Heart right ventricle (tissue), 16 donors: ENCODE results near the gene SP2. TPM values are rescaled to one million over a fixed set of nuclear protein-coding genes. Genes with fewer than 3 reads are reported as not detected.

ENCODE experiments used
- ATAC-seq, 8 donors: fragments of 200-7000 bp; cut with Tn5 transposase; one replicate each; pipeline ENCODE4 v1.9.1; 2020; ENCODE audit warnings: mild to moderate bottlenecking in 8 of 8, moderate library complexity in 8 of 8, moderate number of reproducible peaks in 1 of 8
- DNase-seq, 2 donors: peaks; one replicate each; pipeline ENCODE4 v3.0.0-alpha.2; 2020
- H3K27ac ChIP-seq, 10 donors: fragments of 200-600 bp; sonication (generic) in 2 of 10; one replicate each; pipeline versions ENCODE4 v1.5.0 to v1.8.0; 2020 to 2022; ENCODE audit warnings: mild to moderate bottlenecking in 3 of 10
- H3K27me3 ChIP-seq, 7 donors: fragments of 200-600 bp; one replicate each; pipeline ENCODE4 v1.8.0; 2021 to 2022; ENCODE audit warnings: mild to moderate bottlenecking in 2 of 7
- H3K36me3 ChIP-seq, 9 donors: fragments of 200-600 bp; sonication (generic) in 1 of 9; one replicate each; pipeline versions ENCODE4 v1.5.0 to v1.8.0; 2020 to 2022; ENCODE audit warnings: mild to moderate bottlenecking in 2 of 9
- H3K4me1 ChIP-seq, 9 donors: fragments of 200-600 bp; sonication (generic) in 1 of 9; one replicate each; pipeline versions ENCODE4 v1.5.0 to v1.8.0; 2020 to 2022; ENCODE audit warnings: mild to moderate bottlenecking in 4 of 9
- H3K4me3 ChIP-seq, 10 donors: fragments of 200-600 bp; sonication (generic) in 2 of 10; one replicate each; pipeline versions ENCODE4 v1.5.0 to v1.8.0; 2020 to 2022; ENCODE audit warnings: mild to moderate bottlenecking in 7 of 10, moderate library complexity in 2 of 10
- H3K9me3 ChIP-seq, 11 donors: fragments of 200-600 bp in 10 of 11; sonication (generic) in 2 of 11; one replicate each; pipeline versions ENCODE4 v1.5.0 to v1.8.0; 2013 to 2022; ENCODE audit warnings: mild to moderate bottlenecking in 2 of 11, control low read depth in 1 of 11, moderate library complexity in 1 of 11
- CTCF ChIP-seq, 9 donors: fragments of 200-600 bp; sonication (generic) in 2 of 9; IDR thresholded peaks; one replicate each; pipeline versions ENCODE4 v1.5.0 to v1.8.0; 2021 to 2022; ENCODE audit warnings: antibody characterized with exemption in 9 of 9, mild to moderate bottlenecking in 5 of 9, moderate library complexity in 1 of 9
- WGBS, 2 donors: extraction: QIAGEN DNeasy Blood & Tissue Kit; methylation state at CpG; one replicate each; pipeline ENCODE4 v1.1.7; 2013; ENCODE audit warnings: inconsistent platforms in 1 of 2; 5-methylcytosine and 5-hydroxymethylcytosine counted together
- intact Hi-C, 10 donors: fragments of 100-400 bp; cut with DNase I; formaldehyde crosslinking; loops; one replicate each; pipeline versions ENCODE4 v1.11.1 to v1.14.2; 2022
- polyA plus RNA-seq, 2 donors: library from polyadenylated mRNA; stranded (reverse); fragments of 200-250 nt; gene quantifications; one replicate each; pipeline ENCODE4 v1.2.3, GENCODE V29; 2013
- total RNA-seq, 10 donors: library from RNA; stranded (reverse); fragmentation: NEBNext Ultra II Directional in 3 of 10; extraction: Animal tissue kit (Norgen Biotek cat#: 25700) in 3 of 10; gene quantifications; one replicate each; pipeline versions ENCODE4 v1.2.1 to v1.2.4, GENCODE V29; 2021 to 2023
- donor health status: Arrhythmogenic right ventricular cardiomyopathy.
- donor health status: ischemic (EF 13 %, LVEDD 7.1; RV severe dilation, severe dysfunction).
- donor health status: healthy with polysubstance abuse.
- donor health status: DM: no; HTN: yes; CAD: no.
- donor health status: DM: no; HTN: no; CAD: no.
- donor health status: ischemic (EF 25% LVEDD 6.9; RV normal size, moderate dysfunction).
- donor health status: ischemic (EF 25% LVEDD 5.7; RV mildly dilated, moderate dysfunction).
- donor health status: healthy.
- donor health status: DM: yes; HTN: yes; CAD: no.
- donor health status: Ischemic cardiomyopathy.
- donor health status: ischemic (EF 35%, LVEDD 5.7; RV mildly dilated, moderate dysfunction).
- donor health status: nonischemic (EF 11% LVEDD 7.7; RV severe dilation, severe dysfunction).
- donor health status: DM: yes; HTN: yes; CAD: no.
- donor health status: PGD.
- donor health status: ischemic (EF 29% LVEDD 5.4; RV normal size, mild dysfunction).
- donor health status: nonischemic (EF 23%, LVEDD 6.1; RV moderate dilation, normal function).

The SP2 gene
- total and polyA plus RNA-seq, 12 donors, result 4.3 to 18.3 (median 15.8) TPM

- Histone ChIP-seq H3K4me1 (peaks cover 9 to 52% (median 46%) of the 10 kb centered on the region in 9 donors), H3K4me3 (peak overlapping the region; percentile 53 to 98 (median 74)), H3K9me3 (no peaks in the 10 kb centered on the region), H3K27ac (peak overlapping the region; percentile 77 to 100 (median 90)), H3K27me3 (no peaks in the 10 kb centered on the region), H3K36me3 (peaks cover 0 to 11% (median 0%) of the 10 kb centered on the region in 9 donors)
- DNase-seq (no peak), ATAC-seq (peak in 3 of 8 donors; percentile 0 to 7 (median 1))
- intact Hi-C loops, result loop anchor here in 6 of 10 donors (2.0 to 10.0 kb wide), 5 partner anchors 47 to 75 kb away; partner anchors contain the start of genes PNPO (in 2 of the 6) and CDK5RAP3 (in 1 of the 6)
- 0% methylated on average over 25 of the region's 25 CpGs for WGBS, 2 donors
- no peak for TF ChIP-seq CTCF (IDR thresholded peaks at IDR 0.05)
Observed at GRCh38 chr17:47895347-47895855, 635 bp upstream of the SP2 start.

GRCh38 chr17:47896672-47897490, 845 bp downstream of the SP2 start:
- intact Hi-C loops, result loop anchor here in 9 of 10 donors (1.0 to 10.0 kb wide), 6 partner anchors 44 to 74 kb away; partner anchors contain the start of genes PNPO (in 3 of the 9) and CDK5RAP3 (in 2 of the 9)
- no peaks in the 10 kb centered on the region for H3K9me3 ChIP-seq
- TF ChIP-seq CTCF (IDR thresholded peaks at IDR 0.05), result peak in 1 of 9 donors; percentile 3
- H3K36me3 ChIP-seq, result peaks cover 0 to 11% (median 0%) of the 10 kb centered on the region in 9 donors
- no peak for DNase-seq
- peaks cover 10 to 66% (median 60%) of the 10 kb centered on the region in 9 donors for H3K4me1 ChIP-seq
- ATAC-seq, result peak in 1 of 8 donors; percentile 0
- H3K27me3 ChIP-seq, result no peaks in the 10 kb centered on the region
- H3K4me3 ChIP-seq, result peak overlapping the region; percentile 51 to 98 (median 75)
- 2% methylated on average over 22 of the region's 22 CpGs for WGBS, 2 donors
- peak overlapping the region; percentile 96 to 100 (median 99) for H3K27ac ChIP-seq

- no peak for TF ChIP-seq CTCF (IDR thresholded peaks at IDR 0.05)
- peak overlapping the region; percentile 96 to 100 (median 99) for H3K27ac ChIP-seq
- H3K4me1 ChIP-seq, result peaks cover 11 to 73% (median 61%) of the 10 kb centered on the region in 9 donors
- intact Hi-C loops, result loop anchor here in 7 of 10 donors (2.0 to 10.0 kb wide), 5 partner anchors 43 to 73 kb away; partner anchors contain the start of genes PNPO (in 3 of the 7) and CDK5RAP3 (in 2 of the 7)
- H3K9me3 ChIP-seq, result no peaks in the 10 kb centered on the region
- WGBS, 2 donors, result 54 to 60% methylated on average over 5 of the region's 5 CpGs
- peaks cover 0 to 11% (median 0%) of the 10 kb centered on the region in 9 donors for H3K36me3 ChIP-seq
- no peaks in the 10 kb centered on the region for H3K27me3 ChIP-seq
- peak overlapping the region in 8 of 10 donors; percentile 69 to 98 (median 80) for H3K4me3 ChIP-seq
- DNase-seq (no peak), ATAC-seq (no peak)
Observed at GRCh38 chr17:47897561-47897960, 1.5 kb downstream of the SP2 start.

GRCh38 chr17:47898241-47898640, 2.2 kb downstream of the SP2 start:
- intact Hi-C loops, result loop anchor here in 5 of 10 donors (5.0 to 10.0 kb wide), 3 partner anchors 44 to 49 kb away; partner anchors contain the start of gene PNPO (in 2 of the 5)
- Histone ChIP-seq H3K9me3 (no peaks in the 10 kb centered on the region), H3K4me1 (peaks cover 14 to 80% (median 61%) of the 10 kb centered on the region in 9 donors), H3K27ac (peak overlapping the region in 9 of 10 donors; percentile 96 to 100 (median 99)), H3K27me3 (no peaks in the 10 kb centered on the region), H3K4me3 (no peak overlapping the region), H3K36me3 (peaks cover 0 to 15% (median 0%) of the 10 kb centered on the region in 9 donors)
- DNase-seq (no peak), ATAC-seq (no peak)
- no peak for TF ChIP-seq CTCF (IDR thresholded peaks at IDR 0.05)
